NCI-H128 (cell line): ENCODE results near the gene PCSK1N.
"Not testable (repeated sequence)": the region's sequence is repeated elsewhere in the genome, so short reads cannot be mapped to it uniquely, and the experiment has no call there.

Experiments used
- DNase-seq: peaks from one replicate; lab custom pipeline; 2025; ENCODE audit not compliant: unreplicated experiment; lab: John Stamatoyannopoulos, UW

Gene PCSK1N

GRCh38 chrX:48835524-48836329, at the start of gene PCSK1N:
TSS of gene PCSK1N (minus strand) at chrX:48835610. CDS start at chrX:48835532, 78 bp downstream.
- peak; percentile 77 for DNase-seq

GRCh38 chrX:48883729-48884128, 48.3 kb upstream of the PCSK1N start:
- DNase-seq = no peak

GRCh38 chrX:48876944-48877343, 41.5 kb upstream of the PCSK1N start:
- not testable (repeated sequence) for DNase-seq

- not testable (repeated sequence) for DNase-seq
Observed at GRCh38 chrX:48872017-48872416, 36.6 kb upstream of the PCSK1N start.

GRCh38 chrX:48864210-48864609, 28.8 kb upstream of the PCSK1N start:
- DNase-seq = no peak

- DNase-seq = no peak
Observed at GRCh38 chrX:48854898-48855297, 19.5 kb upstream of the PCSK1N start.

- not testable (repeated sequence) for DNase-seq
Observed at GRCh38 chrX:48854121-48854804, 18.9 kb upstream of the PCSK1N start.

- DNase-seq = not testable (repeated sequence)
Observed at GRCh38 chrX:48853494-48853893, 18.1 kb upstream of the PCSK1N start.

GRCh38 chrX:48852857-48853256, 17.4 kb upstream of the PCSK1N start:
- DNase-seq = no peak

- no peak for DNase-seq
Observed at GRCh38 chrX:48848847-48849246, 13.4 kb upstream of the PCSK1N start.

GRCh38 chrX:48839686-48840085, 4.3 kb upstream of the PCSK1N start:
- DNase-seq = no peak

GRCh38 chrX:48834383-48834709, 1.1 kb downstream of the PCSK1N start:
- DNase-seq = no peak

GRCh38 chrX:48833542-48834138, 1.8 kb downstream of the PCSK1N start:
- DNase-seq = no peak

- no peak for DNase-seq
Observed at GRCh38 chrX:48831909-48832291, 3.5 kb downstream of the PCSK1N start.

- DNase-seq = no peak
Observed at GRCh38 chrX:48831136-48831908, 4.1 kb downstream of the PCSK1N start.

- no peak for DNase-seq
Observed at GRCh38 chrX:48829016-48829735, 6.2 kb downstream of the PCSK1N start.

- DNase-seq = no peak
Observed at GRCh38 chrX:48827654-48827968, 7.8 kb downstream of the PCSK1N start.

GRCh38 chrX:48826876-48827653, 8.3 kb downstream of the PCSK1N start:
- DNase-seq = no peak

- DNase-seq = no peak
Observed at GRCh38 chrX:48826135-48826875, 9.1 kb downstream of the PCSK1N start, which contains the start of gene ERAS. TSS of gene ERAS (plus strand) at chrX:48826513. CDS start at chrX:48829124, 2,611 bp downstream.
